ENCODE data around the gene CDC73. TPM values are rescaled to one million over a fixed set of nuclear protein-coding genes. Genes with fewer than 3 reads are reported as not detected.

Gene CDC73
- total and polyA plus RNA-seq, 9 of the 15 experiments (the other 6 are each of a cell fraction or from before 2014, with no cell fraction given): 19.0 to 61.7 (median 30.1) TPM

- 95% methylated on average over 1 of the region's 1 CpG for WGBS (ENCODE audit: insufficient coverage, low coverage, missing lambda C conversion rate)
- Histone ChIP-seq H3K4me1 (replicated peaks in 1 of 2; ENCODE audit: control insufficient read depth in 2 of 2, insufficient read depth in 2 of 2, low read length in 2 of 2) (no peaks in the 10 kb centered on the region), H3K9me3 (replicated peaks; ENCODE audit: control insufficient read depth, insufficient read depth, low read depth, low read length) (no peaks in the 10 kb centered on the region), H3K79me2 (ENCODE audit: control insufficient read depth, insufficient read depth, low read length) (no peaks in the 10 kb centered on the region), H2AFZ (ENCODE audit: low read depth, low read length) (no peak overlapping the region), H3K9me1 (ENCODE audit: control insufficient read depth, insufficient read depth, low read length) (no peaks in the 10 kb centered on the region), H4K20me1 (replicated peaks; ENCODE audit: control insufficient read depth, insufficient read depth, low read length) (no peaks in the 10 kb centered on the region), H3K4me3 (no peak overlapping the region), H3K27ac (ENCODE audit: extremely low read depth, low read depth, low read length) (no peak overlapping the region), H3K9ac (ENCODE audit: insufficient read depth in 1 of 2, low read depth in 2 of 2, low read length in 2 of 2) (no peak overlapping the region), H3K4me2 (ENCODE audit: insufficient read depth, low read length) (no peak overlapping the region), H3K27me3 (ENCODE audit: control insufficient read depth in 2 of 2, insufficient read depth in 2 of 2, low read length in 2 of 2) (no peaks in the 10 kb centered on the region), H3K36me3 (ENCODE audit: control insufficient read depth, insufficient read depth, low read length) (peaks cover 40% of the 10 kb centered on the region)
- ChIA-PET CTCF (ENCODE audit: low intra/inter-chr PET ratio) (no interaction called here), POLR2A (no interaction called here)
- no peak for ATAC-seq
- in situ Hi-C loops (cut with MboI) (no loop called here), intact Hi-C loops (cut with micrococcal nuclease) (no loop called here)
- FAIRE-seq: no peak
- BruUV-seq (replicated peaks): no TSS peak
- TF ChIP-seq ZNF232 (CRISPR knock-in tag; IDR thresholded peaks at IDR 0.05) (no peak), FOSL1 (tag; conservative IDR thresholded peaks at IDR 0.05) (no peak), ZBTB2 (IDR thresholded peaks at IDR 0.05) (no peak), FUS (optimal IDR thresholded peaks at IDR 0.05; ENCODE audit: low read depth, low read length) (no peak), ELF1 (tag; IDR thresholded peaks at IDR 0.05) (no peak), POLR2B (IDR thresholded peaks at IDR 0.05; ENCODE audit: low read depth, partially characterized antibody) (no peak), PURB (CRISPR knock-in tag; IDR thresholded peaks at IDR 0.05; ENCODE audit: low read depth) (no peak), CBFA2T3 (IDR thresholded peaks at IDR 0.05) (no peak), DPF2 (IDR thresholded peaks at IDR 0.05) (no peak), ZNF512 (tag; IDR thresholded peaks at IDR 0.05) (no peak), RBM14 (IDR thresholded peaks at IDR 0.05; ENCODE audit: borderline replicate concordance, insufficient read depth, low read depth, low read length) (no peak), EP300 (IDR thresholded peaks at IDR 0.05; ENCODE audit: low read length) (no peak), COPS2 (conservative IDR thresholded peaks at IDR 0.05) (no peak), ZNF146 (CRISPR knock-in tag; IDR thresholded peaks at IDR 0.05; ENCODE audit: unreplicated experiment) (no peak), ZNF511 (CRISPR knock-in tag; IDR thresholded peaks at IDR 0.05) (no peak), ZBTB9 (CRISPR knock-in tag; IDR thresholded peaks at IDR 0.05) (no peak)
- DNase-seq (ENCODE audit: extremely low read depth in 1 of 4, low spot score in 3 of 4): no peak
These were observed 112.7 kb downstream of the CDC73 start for GRCh38 chr1:193234530-193234929.
